GM18867 (cell line): ENCODE data around the gene SMARCA2.
"Not testable (repeated sequence)": the region's sequence is repeated elsewhere in the genome, so short reads cannot be mapped to it uniquely, and the experiment has no call there.

Experiments used
- ATAC-seq: cut with Tn5 transposase; IDR thresholded peaks from one replicate; pipeline ENCODE4 v1.9.1; 2021; ENCODE audit warnings: mild to moderate bottlenecking, moderate library complexity; ENCODE audit not compliant: unreplicated experiment

The SMARCA2 gene

DNA sequence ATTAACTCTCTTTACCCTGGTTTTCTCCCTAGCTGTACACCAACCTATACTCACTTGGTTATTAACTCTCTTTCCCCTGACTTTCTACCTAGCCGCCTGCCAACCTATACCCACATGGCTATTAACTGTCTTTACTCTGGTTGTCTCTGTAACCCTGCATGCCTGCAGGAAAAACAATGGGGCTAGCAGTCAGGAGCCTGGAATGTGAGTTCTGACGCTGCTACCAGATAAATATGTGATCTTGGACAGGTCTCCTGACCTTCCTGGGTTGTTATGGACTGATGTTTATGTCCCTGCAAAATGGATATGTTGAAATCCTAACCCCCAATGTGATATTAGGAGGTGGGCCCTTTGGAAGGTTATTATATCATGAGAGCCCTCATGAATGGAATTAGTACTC lies 119.2 kb downstream of the SMARCA2 start:
- ATAC-seq = no peak

DNA sequence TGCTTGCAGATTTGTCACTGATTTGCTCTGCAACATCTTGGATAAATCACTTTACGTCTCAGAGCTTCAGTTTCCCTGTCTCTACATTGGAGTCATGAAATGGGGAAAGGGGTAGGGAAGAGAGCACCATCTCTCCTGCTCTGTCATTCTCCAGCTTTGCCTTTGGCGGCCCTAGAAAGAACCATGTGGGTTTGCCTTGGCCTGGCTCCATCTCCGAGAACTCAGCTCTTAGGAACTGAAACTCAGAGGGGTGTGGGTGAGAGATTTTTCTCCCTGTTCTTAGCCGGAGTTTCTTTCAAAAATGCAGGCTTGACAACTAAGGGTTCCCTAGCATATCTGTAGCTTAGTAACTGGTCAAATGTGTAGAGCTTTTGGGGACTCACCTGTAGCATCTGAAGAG lies 123.5 kb downstream of the SMARCA2 start:
- ATAC-seq = no peak

DNA sequence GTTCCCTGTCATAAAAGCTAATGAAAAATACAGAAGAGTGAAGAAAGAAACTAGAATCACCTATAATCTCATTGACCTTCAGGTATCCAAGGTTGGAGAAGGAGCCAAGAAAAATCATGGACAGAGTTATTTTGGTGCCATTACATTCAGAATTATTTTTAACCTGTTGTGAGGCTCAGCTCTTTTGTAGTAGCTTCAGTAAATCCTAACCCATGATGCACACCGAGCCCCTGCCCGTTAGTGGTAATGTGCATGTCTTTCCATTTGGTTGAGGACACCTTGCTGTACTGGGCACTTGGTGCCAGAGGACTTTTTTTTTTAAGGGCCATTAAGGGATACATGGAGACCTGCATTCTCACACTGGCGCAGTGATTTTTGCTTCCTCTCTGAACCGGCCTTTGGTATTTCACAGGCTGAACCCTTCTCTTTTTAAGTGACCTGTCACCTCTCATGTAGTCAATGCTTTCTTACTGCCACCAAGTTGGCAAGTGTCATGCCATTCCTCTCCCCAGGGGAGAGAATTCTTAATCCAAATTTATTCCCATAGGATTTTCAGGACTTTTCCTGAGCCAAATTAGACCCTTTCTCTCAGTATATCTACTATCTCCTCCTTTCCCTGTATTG lies 125.6 kb downstream of the SMARCA2 start:
- ATAC-seq = no peak

DNA sequence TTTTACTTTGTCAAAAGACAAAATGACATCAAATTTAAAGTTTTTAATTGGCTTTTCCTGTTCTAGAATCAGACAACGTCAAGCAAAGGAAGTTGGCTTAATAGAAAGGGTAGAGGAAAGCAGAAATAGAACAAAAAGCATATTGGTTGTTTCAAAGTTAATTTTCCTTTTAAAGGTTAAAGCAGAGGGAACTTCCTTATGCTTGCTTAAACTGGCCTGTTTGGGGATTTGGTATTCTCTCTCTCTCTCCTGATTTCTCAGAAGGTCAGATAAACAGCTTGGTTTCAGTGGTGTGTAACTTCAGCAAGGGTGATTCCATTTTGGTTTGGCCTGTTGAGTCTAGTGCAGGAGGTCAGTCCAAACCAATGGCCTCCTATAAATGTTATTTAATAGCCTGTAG lies 127.1 kb downstream of the SMARCA2 start:
- no peak for ATAC-seq

DNA sequence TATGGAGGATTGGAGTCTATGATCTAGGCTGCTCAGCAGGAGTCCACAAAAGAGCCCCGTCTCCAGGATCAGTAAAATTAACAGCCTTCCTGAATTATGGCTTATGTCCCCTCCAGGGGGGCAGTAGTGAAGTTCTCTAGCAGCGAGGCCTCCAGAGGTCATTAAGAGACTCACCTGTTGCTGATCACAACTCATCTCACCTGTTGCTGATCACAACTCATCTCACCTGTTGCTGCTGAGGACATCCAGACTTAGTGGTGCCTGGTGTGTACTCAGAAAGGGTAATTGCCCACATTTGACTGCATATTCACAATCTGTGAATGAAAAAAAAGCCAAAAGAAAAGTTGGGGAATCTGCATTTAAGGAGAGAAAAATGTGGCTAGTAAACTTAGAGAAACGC lies 129.5 kb downstream of the SMARCA2 start:
- no peak for ATAC-seq

DNA sequence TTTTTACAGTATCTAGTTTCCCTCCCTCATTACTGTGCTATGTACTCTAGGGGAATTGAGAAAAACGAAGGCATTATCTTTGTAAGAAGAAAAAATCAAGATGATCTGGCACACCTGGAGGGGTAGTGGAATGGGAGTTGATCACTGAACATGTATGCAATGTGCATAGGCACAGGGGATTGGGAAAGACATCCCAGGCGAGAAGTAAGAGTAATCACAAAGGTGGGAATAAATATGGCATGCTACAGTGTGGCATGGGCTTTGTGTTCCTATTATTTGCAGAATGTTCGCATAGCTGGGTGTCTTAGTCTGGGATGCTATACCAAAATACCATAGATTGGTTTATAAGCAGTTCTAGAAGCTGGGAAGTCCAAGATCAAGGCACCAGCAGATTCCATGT lies 130.6 kb downstream of the SMARCA2 start:
- ATAC-seq = no peak

DNA sequence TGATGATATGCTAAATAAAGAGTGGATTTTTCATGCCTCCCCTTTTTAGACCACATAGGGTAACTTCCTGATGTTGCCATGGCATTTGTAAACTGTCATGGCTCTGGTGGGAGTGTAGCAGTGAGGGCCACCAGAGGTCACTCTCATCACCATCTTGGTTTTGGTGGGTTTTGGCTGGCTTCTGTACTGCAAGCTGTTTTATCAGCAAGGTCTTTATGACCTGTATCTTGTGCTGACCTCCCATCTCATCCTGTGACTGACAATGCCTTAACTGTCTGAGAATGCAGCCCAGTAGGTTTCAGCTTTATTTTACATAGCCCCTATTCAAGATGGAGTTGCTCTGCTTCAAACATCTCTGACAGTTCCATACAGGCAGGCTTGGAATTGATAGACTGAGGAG lies 131.6 kb downstream of the SMARCA2 start:
- not testable (repeated sequence) for ATAC-seq

DNA sequence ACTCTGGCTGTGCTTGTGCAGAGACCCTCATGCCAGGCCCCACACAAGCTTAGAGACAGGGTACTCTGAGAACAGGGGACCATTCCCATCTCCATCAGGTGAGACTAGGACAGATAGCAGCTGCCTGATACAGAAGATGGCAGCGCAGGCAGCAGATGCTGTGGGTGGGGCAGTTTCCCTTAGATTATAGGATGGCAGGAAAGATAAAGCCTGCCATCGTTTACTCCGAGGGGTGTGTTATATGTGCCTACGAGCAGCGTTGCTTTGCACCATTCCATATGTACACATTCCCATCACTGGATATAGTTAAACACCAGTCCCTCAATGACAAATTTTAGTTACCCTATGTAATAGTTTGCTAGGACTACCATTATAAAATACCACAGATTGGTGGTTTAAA lies 135.2 kb downstream of the SMARCA2 start:
- no peak for ATAC-seq

DNA sequence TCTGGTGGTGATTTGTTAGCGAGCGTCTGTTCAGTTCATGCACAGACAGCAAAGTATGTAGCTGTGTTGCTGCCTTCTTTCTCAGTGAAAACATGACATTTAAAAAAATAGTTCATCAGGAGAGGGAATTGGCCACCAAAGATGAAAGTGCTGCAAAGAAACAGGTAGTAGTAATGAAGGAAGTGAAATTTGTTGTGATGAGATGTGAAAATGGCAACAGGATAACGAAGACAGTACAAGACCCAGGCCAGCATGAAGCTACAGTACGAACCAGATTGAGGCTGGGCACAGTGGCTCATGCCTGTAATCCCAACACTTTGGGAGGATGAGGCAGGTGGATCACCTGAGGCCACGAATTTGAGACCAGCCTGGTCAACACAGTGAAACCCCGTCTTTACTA lies 136.0 kb downstream of the SMARCA2 start:
- no peak for ATAC-seq

DNA sequence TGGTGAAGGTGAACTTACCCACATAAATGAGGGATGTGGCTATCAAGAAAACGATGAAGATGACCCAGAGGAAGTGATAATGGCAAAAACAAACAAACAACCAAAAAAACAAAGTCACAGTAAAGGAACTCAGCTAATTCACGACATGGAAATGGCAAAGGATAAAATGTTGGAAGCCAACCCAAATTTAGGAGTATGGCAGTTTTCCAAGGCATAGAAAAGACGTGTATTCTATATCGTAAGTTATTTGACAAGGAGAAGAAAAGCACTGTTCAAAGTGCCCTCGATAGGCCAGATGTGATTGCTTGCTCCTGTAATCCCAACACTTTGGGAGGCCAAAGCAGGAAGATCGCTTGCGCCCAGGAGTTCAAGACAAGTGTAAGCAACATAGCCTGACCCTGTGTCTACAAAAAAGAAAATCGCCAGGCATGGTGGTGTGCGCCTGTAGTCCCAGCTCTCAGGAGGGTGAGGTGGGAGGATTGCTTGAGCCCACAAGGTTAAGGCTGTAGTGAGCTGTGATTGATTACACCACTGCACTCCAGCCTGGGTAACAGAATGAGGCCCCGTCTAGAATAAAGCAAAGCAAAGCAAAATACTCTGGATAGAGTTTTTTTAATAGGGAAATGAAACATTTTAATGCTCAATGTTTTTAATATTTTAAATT lies 138.0 kb downstream of the SMARCA2 start:
- ATAC-seq = no peak

DNA sequence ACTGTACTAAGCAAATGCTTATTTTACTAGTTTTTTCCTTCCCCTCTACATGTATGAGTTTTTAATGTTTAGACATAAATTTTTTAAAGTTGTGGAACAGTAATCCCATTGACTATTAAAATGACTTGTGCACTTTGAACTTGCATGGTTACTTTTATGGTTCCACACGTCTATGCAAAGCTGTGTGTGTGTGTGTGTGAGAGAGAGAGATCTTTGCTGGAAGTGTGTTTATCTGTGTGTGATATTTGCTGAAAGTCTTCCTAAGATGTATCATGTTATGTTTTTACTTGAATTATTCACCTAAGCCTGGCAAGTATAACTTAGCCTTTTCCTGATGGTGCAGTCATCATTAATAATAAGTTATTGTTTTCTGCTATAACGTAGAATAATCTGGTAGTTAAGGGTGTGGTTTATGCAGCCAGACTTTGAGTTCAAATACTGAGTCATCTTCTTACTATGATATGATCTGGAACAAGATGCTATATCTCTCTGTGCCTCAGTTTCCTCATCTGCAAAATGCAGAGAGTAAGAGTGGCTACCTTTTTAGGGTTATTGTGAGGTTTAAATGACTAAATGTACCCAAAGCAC lies 138.6 kb downstream of the SMARCA2 start:
- ATAC-seq = no peak

DNA sequence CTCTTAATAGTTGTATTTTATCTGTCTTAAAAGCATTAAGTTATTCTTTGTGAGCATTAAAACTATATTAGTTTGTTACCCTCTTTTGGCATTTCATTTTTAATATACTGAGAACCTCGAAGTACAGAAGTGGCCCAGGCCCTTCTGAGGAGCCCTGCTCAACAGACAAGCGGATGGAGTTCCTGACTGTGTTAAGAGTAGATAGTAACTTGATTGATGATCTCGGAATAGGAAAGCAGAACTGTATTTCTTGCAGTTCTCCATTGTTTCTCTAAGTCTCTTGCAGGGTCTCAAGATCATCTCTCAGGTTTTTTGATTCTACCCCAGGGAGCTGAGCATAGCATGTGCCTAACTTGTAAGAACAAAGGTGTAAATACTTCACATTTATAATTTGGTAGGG lies 139.6 kb downstream of the SMARCA2 start:
- ATAC-seq = no peak

DNA sequence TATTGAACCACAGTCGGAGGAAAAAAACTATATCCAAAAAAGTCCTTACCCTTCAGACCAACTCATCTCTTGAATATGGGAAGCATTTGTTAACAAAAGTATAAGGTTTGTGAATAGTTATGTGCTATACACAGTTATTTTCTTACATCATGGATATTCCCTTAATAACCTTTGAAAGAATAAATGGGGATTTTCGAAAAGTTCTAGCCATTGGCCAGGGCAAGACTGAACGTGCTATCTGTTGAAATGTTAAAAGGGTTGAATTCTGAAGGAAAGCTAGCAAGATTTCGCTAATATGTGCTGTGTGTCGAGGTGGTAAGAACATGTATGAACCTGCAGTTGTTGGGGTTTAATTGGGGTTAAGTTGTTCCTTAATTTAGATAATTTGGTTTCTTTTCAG lies 140.8 kb downstream of the SMARCA2 start:
- no peak for ATAC-seq

DNA sequence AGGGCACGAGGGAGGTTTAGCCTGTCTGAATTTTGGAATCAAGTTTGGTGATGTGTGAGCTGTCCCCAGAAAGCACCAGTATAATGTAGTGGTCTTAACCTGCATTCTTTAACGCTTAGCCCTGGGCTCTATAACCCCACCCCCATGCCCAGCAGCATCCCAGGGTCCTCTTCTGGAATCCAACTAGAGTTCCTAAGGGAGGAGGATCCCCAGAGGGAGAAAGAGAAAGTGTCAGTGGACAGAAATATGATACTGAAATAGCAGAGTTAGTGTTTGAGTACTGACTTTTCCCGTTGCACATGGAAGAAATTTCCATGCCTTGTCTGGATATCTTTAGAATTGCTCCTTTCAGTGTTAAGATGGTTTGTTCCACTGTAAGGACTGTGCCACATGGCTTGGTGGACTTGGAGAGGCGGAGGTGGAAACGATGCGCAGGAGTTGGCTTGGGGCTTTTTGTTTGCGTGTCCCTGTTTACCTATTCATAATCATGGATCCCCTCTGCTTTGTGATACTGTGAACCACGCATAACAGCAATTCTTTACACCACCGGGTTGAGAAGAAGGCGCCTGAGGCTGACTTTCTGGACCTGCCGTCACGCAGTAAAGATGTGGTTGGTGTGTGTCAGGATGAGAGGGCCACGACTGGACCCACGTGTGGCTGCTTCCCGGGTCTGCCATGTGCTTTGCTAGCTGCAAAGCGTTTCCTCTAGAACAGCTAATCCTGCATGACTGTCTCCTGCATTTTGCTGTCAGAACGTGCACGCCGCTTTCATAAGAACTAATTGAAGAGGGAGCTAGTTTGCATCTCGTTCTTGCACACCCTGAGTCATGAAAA lies 142.3 kb downstream of the SMARCA2 start:
- peak; percentile 49 for ATAC-seq

DNA sequence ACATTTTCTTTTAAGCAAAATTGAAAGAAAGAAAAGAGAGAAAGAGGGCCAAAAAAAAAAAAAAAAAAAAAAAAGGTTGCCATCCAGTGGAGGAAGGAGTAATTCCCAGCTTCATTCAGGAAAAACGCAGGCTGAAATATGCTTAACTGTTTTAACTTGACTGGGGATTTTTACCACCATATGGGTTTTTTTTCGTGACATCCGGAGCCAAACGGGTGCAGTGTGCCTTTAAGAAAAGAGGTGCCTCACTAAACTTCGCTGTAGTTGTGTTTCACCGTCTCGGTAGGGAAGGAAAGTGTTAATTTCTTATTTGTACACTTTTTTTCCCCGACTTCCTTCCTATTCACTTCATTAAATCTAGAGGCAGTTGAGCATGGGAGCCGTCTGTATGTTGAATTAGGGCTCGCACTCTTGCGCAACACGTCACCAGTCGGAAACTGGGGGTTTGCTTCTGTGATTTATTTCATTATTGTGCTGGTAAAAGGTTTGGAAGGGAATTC lies 143.0 kb downstream of the SMARCA2 start:
- peak; percentile 67 for ATAC-seq

DNA sequence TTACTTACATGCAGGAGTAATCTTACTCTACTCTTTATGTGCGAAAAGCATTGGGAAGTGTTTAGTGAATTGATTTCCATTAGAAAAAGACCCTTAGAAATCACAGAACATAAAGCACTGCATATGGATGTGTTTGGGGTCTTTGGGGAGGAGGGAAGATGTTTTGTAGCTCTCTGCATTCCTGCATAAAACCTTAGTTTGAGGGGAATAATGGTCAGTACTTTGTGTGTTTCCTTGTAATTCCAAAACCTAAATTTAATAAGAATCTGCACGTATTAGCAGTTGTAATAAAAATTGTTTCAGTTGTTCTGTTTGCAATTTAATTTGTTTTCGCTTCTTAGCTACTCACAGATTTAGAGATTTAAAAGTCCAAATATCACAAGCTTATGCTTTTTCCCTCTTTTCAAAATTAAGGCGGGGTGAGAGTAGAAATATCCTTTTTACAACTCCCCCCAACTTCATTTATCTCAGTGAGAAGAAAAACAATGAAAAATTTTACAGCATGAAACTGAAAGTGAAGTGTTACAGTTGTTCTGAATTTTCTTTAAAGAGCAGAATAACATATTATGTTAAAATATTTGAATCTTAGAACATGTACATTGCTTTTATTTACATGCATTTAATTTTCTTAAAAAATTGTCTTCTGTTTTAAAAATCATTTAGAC lies 143.8 kb downstream of the SMARCA2 start:
- ATAC-seq = no peak

DNA sequence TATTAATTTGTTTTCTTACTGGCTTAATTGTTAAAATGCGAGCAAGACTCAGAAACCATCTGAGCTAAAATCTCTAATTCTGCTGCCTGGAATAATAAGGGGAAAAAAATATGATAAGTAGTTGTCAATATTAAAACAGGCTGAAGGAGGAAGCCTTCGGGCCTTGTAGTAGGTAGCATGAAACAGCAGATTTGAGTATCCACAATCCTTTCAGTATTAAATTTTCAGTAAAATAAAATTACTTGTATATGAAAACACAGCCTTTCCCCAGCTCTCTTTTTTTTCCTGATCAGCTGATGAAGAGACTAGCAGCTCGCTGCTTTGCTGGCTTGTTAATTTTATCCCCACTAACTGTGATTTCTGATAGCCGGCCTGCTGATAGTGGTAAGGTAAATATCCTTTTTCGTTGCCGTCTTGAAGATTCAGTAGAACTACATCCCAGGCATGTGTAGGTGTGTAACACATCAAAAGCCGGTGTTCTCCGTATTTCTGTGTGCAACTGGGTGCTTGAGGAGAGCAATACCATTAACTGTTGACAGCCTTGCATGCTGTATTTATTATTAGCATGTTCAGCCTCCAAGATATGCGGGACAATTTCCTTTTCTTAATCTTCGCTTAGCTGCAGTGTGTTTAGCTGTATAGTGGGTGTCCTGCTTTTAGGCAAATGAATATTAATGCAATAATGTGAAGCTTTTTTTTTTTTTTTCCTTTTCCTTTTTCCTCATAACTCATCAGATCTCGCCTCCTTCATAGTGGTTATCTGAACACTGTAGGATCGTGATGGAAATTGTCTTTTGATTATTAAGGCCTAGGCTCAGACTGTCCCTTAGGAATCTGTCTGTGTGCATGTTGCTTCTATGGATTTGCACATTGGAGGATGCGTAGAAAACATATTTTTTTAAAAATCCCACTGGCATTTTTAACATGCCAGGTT lies 144.6 kb downstream of the SMARCA2 start:
- no peak for ATAC-seq

DNA sequence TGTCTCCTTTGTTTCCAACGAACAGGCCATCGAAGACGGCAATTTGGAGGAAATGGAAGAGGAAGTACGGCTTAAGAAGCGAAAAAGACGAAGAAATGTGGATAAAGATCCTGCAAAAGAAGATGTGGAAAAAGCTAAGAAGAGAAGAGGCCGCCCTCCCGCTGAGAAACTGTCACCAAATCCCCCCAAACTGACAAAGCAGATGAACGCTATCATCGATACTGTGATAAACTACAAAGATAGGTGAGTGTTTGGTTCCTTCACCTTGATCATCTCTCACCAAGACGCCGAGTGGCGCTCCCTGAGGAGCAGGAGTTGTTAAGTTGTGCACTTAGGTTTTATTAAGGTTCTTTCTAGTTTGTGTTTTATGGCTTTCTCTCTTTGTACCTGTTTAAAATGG lies 146.5 kb downstream of the SMARCA2 start:
- ATAC-seq = no peak

DNA sequence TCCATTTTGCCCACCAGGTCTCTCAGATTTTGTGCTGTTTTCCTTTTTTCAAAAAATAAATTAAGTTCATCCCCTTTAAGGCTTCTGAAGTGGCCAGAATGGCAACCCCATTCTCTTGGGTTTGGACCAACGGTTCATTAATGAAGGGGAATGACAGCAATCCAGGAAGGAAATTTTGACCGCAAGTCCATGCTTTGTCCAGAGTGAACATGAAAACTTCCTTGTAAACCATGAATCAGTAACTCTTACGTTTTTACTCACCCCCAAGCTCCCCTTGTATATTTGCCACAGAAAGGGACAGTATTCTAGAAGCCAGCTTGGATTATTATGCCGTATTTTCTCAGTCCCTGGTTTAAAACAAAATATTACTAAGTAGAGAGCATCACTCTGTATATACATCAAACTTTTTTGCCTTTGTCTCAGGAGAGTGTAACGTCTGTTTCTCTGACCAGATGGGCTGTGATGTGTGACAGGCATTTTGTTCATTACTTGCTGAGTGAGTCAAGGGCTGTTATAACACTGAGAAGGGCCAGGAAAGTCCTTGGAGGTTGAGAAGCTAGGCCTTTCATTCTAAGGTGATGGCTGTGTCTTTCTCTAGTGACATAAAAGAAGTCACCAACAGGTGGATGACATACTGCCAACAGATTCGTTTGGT lies 148.2 kb downstream of the SMARCA2 start:
- ATAC-seq = no peak
